GM06990 (cell line): Measurements from ENCODE around the gene AUTS2.
A peak's percentile ranks its signal among the peaks of the same experiment; 100 is the strongest.

Experiments
- DNase-seq: peaks from one replicate; pipeline ENCODE4 v3.0.0-alpha.2; 2011; ENCODE audit not compliant: insufficient read length; ENCODE audit errors: extremely low read depth
- H3K27me3 ChIP-seq: replicated peaks from 2 replicates; pipeline ENCODE4 v1.6.0; 2011; ENCODE audit warnings: low read length; ENCODE audit not compliant: control insufficient read depth, insufficient read depth
- H3K36me3 ChIP-seq: 2 replicates; pipeline ENCODE4 v1.5.1; 2011; ENCODE audit warnings: low read length; ENCODE audit not compliant: control insufficient read depth, insufficient read depth
- H3K4me3 ChIP-seq: replicated peaks from 2 replicates; pipeline ENCODE4 v1.5.1; 2011; ENCODE audit warnings: low read depth, mild to moderate bottlenecking, control low read depth, low read length
- CTCF ChIP-seq: IDR thresholded peaks from 2 replicates; pipeline ENCODE4 v1.5.1; 2011; ENCODE audit warnings: low read length, control low read depth, mild to moderate bottlenecking, inconsistent platforms; ENCODE audit not compliant: insufficient read depth, poor library complexity, severe bottlenecking

The AUTS2 gene

GRCh38 chr7:69799990-69800389 is 201.7 kb downstream of the AUTS2 start:
- no peak for TF ChIP-seq CTCF

GRCh38 chr7:69800495-69800894 is 202.2 kb downstream of the AUTS2 start:
- no peak for TF ChIP-seq CTCF
- no peak for DNase-seq

More at GRCh38 chr7:69799990-69800389, 201.7 kb downstream of the AUTS2 start:
- Histone ChIP-seq H3K4me3 (no peak overlapping the region), H3K36me3 (no peaks in the 10 kb centered on the region), H3K27me3 (no peaks in the 10 kb centered on the region)
- no peak for DNase-seq

GRCh38 chr7:69801729-69802682 is 203.7 kb downstream of the AUTS2 start:
- Histone ChIP-seq H3K4me3 (no peak overlapping the region), H3K27me3 (no peaks in the 10 kb centered on the region), H3K36me3 (no peaks in the 10 kb centered on the region)
- no peak for DNase-seq
- TF ChIP-seq CTCF: no peak

More at GRCh38 chr7:69800495-69800894, 202.2 kb downstream of the AUTS2 start:
- Histone ChIP-seq H3K36me3 (no peaks in the 10 kb centered on the region), H3K4me3 (no peak overlapping the region), H3K27me3 (no peaks in the 10 kb centered on the region)

GRCh38 chr7:69803699-69804516 is 205.6 kb downstream of the AUTS2 start:
- peak; percentile 80 for DNase-seq
- no peak for TF ChIP-seq CTCF
- no peak overlapping the region for H3K4me3 ChIP-seq

GRCh38 chr7:69804962-69805361 is 206.7 kb downstream of the AUTS2 start:
- Histone ChIP-seq H3K4me3 (no peak overlapping the region), H3K36me3 (no peaks in the 10 kb centered on the region), H3K27me3 (no peaks in the 10 kb centered on the region)
- DNase-seq: no peak
- no peak for TF ChIP-seq CTCF

More at GRCh38 chr7:69803699-69804516, 205.6 kb downstream of the AUTS2 start:
- Histone ChIP-seq H3K27me3 (no peaks in the 10 kb centered on the region), H3K36me3 (no peaks in the 10 kb centered on the region)
